Stimulated activated naive CD8-positive, alpha-beta T cell treated with anti-CD3 and anti-CD28 coated beads, Interleukin-15, amount 100 ng/mL, for 72 hours (primary cell): ENCODE measurements around the gene NFIC.

Experiments
- ATAC-seq: fragments of 150-1000 bp; cut with Tn5 transposase; 2 replicates; pipeline ENCODE4 v1.10.0; 2021; ENCODE audit warnings: mild to moderate bottlenecking, moderate library complexity
- DNase-seq, 2 donors: peaks; one replicate each; pipeline ENCODE4 v3.0.0; 2021 to 2022
- H3K27ac Mint-ChIP-seq, 2 donors: one replicate each; pipeline ENCODE4 v1.8.0; 2022; ENCODE audit warnings: mild to moderate bottlenecking in 2 of 2, mixed read lengths in 2 of 2, moderate library complexity in 2 of 2
- H3K27me3 Mint-ChIP-seq: one replicate; pipeline ENCODE4 v1.8.0; 2022; ENCODE audit warnings: mixed read lengths
- H3K4me1 Mint-ChIP-seq: one replicate; pipeline ENCODE4 v1.8.0; 2022; ENCODE audit warnings: mild to moderate bottlenecking, mixed read lengths
- H3K4me3 Mint-ChIP-seq, 2 donors: one replicate each; pipeline ENCODE4 v1.8.0; 2022; ENCODE audit warnings: mild to moderate bottlenecking in 2 of 2, mixed read lengths in 2 of 2, moderate library complexity in 1 of 2
- H3K9me3 Mint-ChIP-seq, 2 donors: one replicate each; pipeline ENCODE4 v1.8.0; 2022; ENCODE audit warnings: mixed read lengths in 2 of 2

The NFIC gene

GRCh38 chr19:3510727-3511126, 144.3 kb downstream of the NFIC start:
- H3K4me3 Mint-ChIP-seq, result no peak overlapping the region
- no peak for ATAC-seq
- no peaks in the 10 kb centered on the region for H3K9me3 Mint-ChIP-seq
- no peak overlapping the region for H3K27ac Mint-ChIP-seq
- no peak for DNase-seq
- peaks cover 80% of the 10 kb centered on the region for H3K4me1 Mint-ChIP-seq
- H3K27me3 Mint-ChIP-seq, result no peaks in the 10 kb centered on the region

DNA sequence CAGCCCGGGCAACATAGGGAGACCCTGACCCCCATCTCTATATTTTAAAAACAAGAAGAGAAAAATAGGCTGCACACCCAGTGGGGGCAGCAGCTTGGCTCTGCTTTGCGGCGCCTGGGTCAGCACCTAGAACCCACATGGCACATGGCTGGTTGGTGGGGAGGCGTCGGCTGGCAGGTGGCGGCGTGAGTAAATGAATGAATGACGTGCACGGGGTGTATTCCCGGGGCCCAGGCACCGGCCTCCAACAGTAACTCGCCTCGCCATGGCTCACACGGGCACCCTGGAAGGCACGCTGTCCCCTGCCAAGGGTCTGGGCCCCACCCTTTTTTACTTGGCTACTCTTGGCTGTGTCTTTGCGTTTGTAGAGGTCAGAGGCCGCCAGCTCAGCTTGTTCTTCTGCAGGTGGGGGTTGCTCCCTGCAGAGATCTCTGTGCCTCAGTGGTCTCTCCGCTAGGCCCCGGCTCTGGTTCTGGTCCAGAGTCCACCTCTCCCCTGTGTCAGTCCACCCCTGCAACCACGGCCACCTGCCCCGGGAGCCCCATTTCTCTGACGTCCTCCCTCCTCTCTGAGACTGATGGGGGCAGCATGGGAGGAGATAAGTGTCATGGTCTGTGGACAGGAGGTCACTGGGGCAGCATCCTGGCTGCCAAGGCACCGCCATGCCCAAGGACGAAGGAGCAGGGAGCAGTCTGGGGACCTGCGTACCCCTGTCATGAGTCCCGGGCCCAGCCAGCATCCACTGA, 145.3 kb downstream of the NFIC start:
- Mint-ChIP-seq H3K27ac (peak overlapping the region in 1 of 2 donors; percentile 83), H3K4me3 (no peak overlapping the region), H3K9me3 (no peaks in the 10 kb centered on the region), H3K27me3 (no peaks in the 10 kb centered on the region), H3K4me1 (peaks cover 89% of the 10 kb centered on the region)
- DNase-seq (no peak), ATAC-seq (no peak)

GRCh38 chr19:3512562-3513228, 146.3 kb downstream of the NFIC start:
- Mint-ChIP-seq H3K27ac (no peak overlapping the region), H3K4me1 (peaks cover 86% of the 10 kb centered on the region), H3K4me3 (no peak overlapping the region), H3K9me3 (no peaks in the 10 kb centered on the region), H3K27me3 (no peaks in the 10 kb centered on the region)
- ATAC-seq, result no peak
- DNase-seq, result no peak

- DNase-seq, result no peak
- Mint-ChIP-seq H3K9me3 (no peaks in the 10 kb centered on the region), H3K4me3 (no peak overlapping the region), H3K27ac (no peak overlapping the region), H3K27me3 (no peaks in the 10 kb centered on the region), H3K4me1 (peaks cover 86% of the 10 kb centered on the region)
- no peak for ATAC-seq
Observed at GRCh38 chr19:3513229-3514140, 147.1 kb downstream of the NFIC start.

- Mint-ChIP-seq H3K9me3 (no peaks in the 10 kb centered on the region), H3K4me1 (peaks cover 82% of the 10 kb centered on the region), H3K27ac (no peak overlapping the region), H3K27me3 (no peaks in the 10 kb centered on the region), H3K4me3 (no peak overlapping the region)
- ATAC-seq (no peak), DNase-seq (no peak)
Observed at GRCh38 chr19:3514930-3515329, 148.5 kb downstream of the NFIC start.

DNA sequence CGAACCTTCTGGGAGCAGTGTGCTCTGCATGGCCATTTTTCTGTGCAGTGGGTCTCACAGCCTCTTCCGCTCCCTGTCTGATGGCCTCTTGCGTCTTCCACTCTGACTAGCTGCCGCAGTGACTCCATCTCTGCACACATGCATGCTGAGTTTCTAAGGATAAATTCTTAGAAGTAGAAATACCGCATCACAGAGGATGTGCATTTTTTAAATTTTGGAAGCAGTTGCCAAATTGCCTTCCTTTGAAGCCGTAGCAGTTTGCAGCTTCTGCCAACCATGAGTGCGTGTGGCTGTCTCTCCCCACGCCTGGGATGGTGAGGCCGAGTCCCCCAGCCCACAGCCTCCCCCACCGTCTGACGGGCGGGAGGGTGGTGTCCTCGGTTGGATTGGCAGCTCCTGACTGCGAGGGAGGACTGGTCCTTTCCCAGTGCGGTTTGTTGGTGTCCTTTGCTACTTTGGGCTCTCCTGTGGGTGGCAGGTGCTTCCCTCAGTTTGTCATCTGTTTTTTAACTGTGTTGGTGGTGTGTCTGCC, 149.6 kb downstream of the NFIC start:
- H3K4me3 Mint-ChIP-seq, result no peak overlapping the region
- H3K4me1 Mint-ChIP-seq, result peaks cover 77% of the 10 kb centered on the region
- DNase-seq (no peak), ATAC-seq (no peak)
- H3K27ac Mint-ChIP-seq, result peak overlapping the region in 1 of 2 donors; percentile 67
- H3K27me3 Mint-ChIP-seq, result no peaks in the 10 kb centered on the region
- no peaks in the 10 kb centered on the region for H3K9me3 Mint-ChIP-seq

GRCh38 chr19:3516675-3517207, 150.4 kb downstream of the NFIC start:
- DNase-seq (no peak), ATAC-seq (peak; percentile 55)
- no peaks in the 10 kb centered on the region for H3K9me3 Mint-ChIP-seq
- no peak overlapping the region for H3K4me3 Mint-ChIP-seq
- no peaks in the 10 kb centered on the region for H3K27me3 Mint-ChIP-seq
- peaks cover 75% of the 10 kb centered on the region for H3K4me1 Mint-ChIP-seq
- H3K27ac Mint-ChIP-seq, result peak overlapping the region in 1 of 2 donors; percentile 19

DNA sequence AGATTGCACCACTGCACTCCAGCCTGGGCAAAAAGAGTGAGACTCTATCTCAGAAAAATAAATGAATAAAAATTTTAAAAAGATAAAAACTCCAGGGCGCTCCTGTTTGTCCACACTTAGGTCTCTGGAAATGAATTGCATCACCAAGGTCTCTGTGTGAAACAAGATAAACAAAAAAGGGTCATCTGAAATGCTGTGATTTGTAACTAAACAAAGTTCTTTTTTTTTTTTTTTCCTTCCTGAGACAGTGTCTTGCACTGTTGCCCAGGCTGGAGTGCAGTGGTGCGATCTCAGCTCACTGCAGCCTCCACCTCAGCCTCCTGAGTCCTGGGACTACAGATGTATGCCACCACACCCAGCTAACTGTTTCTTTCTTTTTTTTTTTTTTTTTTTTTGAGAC, 151.3 kb downstream of the NFIC start:
- H3K27ac Mint-ChIP-seq, result peak overlapping the region in 1 of 2 donors; percentile 67
- H3K9me3 Mint-ChIP-seq, result no peaks in the 10 kb centered on the region
- no peaks in the 10 kb centered on the region for H3K27me3 Mint-ChIP-seq
- no peak for ATAC-seq
- H3K4me1 Mint-ChIP-seq, result peaks cover 71% of the 10 kb centered on the region
- DNase-seq, result no peak
- no peak overlapping the region for H3K4me3 Mint-ChIP-seq

DNA sequence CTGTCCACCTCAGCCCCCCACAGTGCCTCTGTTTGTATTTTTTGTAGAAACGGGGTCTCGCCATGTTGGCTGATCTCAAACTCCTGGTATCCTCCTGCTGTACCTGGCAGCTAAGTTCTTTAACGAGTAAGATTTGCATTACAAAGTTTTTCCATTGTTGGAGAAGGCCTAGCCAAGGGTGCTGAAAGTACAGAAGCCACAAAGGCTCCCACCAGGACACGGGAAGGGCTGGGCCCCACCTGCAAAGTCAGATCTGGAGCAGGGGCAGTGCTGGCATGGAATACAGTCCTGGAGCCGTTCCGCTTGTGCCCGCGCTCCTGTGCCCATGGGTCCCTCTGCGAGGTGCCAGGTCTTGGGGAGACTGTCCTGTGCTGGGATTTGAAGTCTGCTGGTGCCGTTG, 151.9 kb downstream of the NFIC start:
- H3K9me3 Mint-ChIP-seq, result no peaks in the 10 kb centered on the region
- no peaks in the 10 kb centered on the region for H3K27me3 Mint-ChIP-seq
- peaks cover 70% of the 10 kb centered on the region for H3K4me1 Mint-ChIP-seq
- DNase-seq, result no peak
- no peak overlapping the region for H3K4me3 Mint-ChIP-seq
- ATAC-seq, result no peak
- H3K27ac Mint-ChIP-seq, result peak overlapping the region in 1 of 2 donors; percentile 6

DNA sequence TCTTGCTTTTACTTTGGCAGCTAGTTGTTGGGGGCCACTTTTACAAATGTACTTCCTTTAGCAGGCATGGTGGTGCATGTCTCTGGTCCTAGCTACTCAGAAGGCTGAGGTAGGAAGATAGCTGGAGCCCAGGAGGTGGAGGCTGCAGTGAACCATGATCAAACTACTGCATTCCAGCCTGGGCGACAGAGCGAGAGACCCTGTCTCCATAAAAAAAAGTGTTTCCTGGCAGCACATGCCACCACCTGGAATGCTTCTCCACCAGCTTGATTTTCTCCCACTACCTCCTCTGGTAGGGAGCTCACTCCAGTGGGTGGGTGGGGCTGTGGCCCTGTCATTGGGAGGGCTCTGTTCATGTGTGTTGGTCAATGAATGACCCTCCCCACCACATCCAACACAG, 152.3 kb downstream of the NFIC start:
- DNase-seq, result no peak
- no peak for ATAC-seq
- Mint-ChIP-seq H3K27ac (peak overlapping the region in 1 of 2 donors; percentile 42), H3K27me3 (no peaks in the 10 kb centered on the region), H3K4me1 (peaks cover 67% of the 10 kb centered on the region), H3K4me3 (no peak overlapping the region), H3K9me3 (no peaks in the 10 kb centered on the region)
